Limb (tissue), 2 donors: ENCODE data around the gene FARP2.
"Not testable (repeated sequence)": the region's sequence is repeated elsewhere in the genome, so short reads cannot be mapped to it uniquely, and the experiment has no call there.

Experiments used
- DNase-seq, 2 donors: peaks; one replicate each; pipeline ENCODE4 v3.0.0-alpha.2; 2016; ENCODE audit errors: extremely low spot score in 2 of 2

The FARP2 gene

DNA sequence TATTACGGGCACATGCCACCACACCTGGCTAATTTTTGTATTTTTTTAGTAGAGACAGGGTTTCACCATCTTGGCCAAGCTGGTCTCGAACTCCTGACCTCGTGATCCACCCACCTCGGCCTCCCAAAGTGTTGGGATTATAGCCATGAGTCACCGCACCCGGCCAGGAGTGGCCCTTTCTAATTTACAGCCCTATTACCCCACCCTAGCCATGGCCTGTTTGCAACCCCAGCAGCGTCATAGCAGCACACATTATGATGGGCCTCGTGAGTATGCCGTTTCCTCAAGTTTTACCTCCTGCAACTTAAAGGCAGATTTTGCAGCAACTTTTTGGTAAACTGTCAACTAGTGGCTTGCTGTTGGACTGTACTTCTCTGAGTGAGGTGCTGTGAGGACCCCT, 97.8 kb downstream of the FARP2 start:
- not testable (repeated sequence) for DNase-seq

DNA sequence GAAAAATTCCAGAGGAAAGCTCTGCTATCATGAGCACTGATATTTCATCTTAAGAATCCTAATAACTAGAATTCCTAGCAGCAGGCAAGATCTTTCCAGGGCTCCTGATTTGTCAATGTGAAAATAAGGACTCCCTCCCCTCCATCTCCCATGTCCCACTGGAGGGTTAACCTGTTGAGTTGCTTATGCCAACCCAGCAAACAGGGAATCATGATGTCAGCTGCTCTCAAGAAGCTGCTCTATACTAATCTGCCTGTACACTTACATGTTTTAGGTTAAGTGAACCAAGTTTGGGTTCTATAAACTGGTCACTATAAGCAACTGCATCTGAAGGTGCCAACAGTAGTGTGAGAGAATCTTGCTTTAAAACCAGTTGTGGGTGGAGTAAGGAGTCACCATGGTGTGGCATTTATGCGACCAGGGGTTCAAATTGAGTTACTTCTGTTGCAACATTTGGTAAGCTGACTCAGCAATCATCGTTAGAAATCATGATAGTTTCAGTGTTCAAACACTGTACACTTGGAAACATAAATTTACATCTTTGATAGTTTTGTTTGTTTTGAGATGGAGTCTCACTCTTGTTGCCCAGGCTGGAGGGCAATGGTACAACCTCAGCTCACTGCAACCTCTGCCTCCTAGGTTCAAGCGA, 98.9 kb downstream of the FARP2 start:
- no peak for DNase-seq

DNA sequence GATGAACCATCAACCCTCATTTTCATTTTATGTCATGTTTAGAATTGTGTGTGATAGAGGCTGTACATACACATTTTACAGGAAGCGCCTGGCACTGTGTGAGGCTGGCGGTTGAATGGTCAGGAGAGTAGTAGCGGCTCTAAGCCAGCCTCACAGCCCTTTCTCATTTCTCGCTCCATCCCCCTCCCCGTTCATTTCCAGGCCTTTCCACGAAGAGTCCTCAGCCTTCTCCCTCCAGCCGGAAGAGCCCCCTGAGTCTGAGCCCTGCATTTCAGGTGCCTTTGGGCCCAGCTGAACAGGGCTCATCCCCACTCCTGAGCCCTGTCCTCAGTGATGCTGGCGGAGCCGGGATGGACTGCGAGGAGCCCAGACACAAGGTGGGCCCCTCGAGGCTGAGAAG, 100.5 kb downstream of the FARP2 start:
- DNase-seq = no peak

DNA sequence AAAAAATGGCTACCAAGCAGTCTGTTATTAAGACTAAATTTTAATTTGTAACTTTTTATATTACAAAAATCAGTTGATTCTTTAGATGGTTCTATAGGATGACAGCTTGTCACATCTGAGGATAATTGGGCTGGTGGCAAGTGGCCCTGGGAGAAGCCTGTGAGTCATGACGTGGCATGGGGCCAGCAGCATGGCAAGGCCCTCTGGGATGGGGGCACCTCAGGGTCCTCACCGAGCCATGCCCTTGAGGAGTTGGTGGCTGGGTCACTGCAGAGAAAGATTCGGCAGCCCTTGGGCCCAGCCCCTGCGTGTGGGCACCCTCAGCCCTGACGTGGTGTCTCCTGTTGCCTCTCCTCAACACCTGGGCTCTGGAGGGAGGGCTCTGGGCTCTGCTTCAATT, 102.6 kb downstream of the FARP2 start:
- DNase-seq = no peak

DNA sequence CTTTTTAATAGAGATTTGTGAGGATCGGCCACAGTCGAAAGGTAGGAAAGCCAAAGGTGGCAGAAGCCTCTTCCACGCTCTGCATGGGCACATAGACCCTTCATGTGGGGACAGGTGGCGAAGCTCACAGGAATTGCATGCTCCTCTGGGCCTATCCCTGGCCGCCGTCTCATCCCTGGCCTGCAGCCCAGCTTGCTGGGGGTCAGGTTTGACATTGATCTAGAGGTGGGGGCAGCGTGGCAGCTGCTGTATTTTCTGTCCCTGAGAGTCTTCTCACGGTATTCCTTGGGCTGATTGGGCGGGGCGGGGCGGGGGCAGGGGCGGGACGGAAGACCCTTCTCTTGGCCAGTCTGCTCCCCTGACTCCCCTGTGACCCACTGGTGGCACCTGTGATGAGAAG, 103.4 kb downstream of the FARP2 start:
- no peak for DNase-seq

DNA sequence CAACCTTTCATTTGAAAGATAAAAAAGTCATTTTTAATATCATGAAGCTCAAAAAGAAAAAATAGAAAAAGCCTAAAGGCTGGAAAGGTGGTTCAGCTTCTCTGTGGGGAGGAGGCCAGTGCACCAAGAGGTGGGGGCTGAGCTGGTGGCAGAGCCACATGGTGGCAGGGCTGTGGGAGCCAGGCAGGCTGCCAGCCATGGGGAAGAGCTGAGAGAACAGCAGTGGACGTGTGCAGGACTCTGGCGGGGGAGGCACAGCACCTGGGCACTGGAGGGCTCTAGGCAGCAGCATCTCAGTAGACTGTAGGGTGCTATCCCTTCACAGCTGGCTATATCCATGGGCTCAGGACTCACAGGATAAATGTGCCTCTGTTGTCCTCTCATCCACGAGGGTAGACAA, 104.5 kb downstream of the FARP2 start:
- no peak for DNase-seq

DNA sequence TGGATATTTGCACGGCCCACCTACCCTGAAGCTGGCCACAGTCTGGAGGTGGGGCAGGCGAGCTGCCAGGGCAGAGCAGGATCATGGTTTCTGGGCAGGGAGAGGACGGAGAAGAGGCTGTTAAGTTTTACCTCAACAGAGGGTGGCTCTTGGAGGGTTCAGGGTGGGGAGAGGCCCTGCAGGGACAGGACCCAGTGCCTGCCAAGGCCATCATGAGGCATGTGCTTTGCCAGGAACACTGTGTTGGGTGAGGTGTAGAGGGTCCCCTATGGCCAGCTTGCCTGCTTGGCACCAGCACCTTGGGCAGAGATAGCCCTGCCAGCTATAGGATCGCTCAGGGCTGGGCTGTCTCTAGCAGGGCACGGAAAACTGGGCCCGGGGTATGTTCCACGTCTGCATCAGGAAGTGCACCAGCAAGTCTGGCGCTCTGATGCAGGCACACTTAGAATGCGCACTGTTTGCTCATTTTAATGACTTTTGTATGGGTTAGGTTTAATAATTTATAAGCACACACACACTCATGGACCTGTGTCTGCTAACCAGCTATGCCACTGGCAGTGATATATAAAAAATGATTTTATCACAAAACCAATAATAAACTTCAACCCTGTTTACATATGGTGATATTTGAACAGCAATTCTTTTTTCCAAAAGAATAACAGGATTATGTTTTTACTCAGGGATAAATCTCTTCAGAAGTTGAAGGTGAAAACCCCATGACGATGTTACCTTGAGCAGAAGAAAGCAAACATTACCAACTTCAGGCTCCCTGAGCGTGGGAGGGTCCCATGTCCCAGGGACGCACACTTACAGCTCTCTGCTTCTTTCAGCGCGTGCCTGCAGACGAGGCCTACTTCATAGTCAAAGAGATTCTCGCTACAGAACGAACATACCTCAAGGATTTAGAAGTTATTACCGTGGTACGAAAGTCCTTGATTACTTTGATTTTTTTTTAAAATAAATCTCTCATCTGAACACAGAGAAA, 105.9 kb downstream of the FARP2 start:
- DNase-seq = no peak

DNA sequence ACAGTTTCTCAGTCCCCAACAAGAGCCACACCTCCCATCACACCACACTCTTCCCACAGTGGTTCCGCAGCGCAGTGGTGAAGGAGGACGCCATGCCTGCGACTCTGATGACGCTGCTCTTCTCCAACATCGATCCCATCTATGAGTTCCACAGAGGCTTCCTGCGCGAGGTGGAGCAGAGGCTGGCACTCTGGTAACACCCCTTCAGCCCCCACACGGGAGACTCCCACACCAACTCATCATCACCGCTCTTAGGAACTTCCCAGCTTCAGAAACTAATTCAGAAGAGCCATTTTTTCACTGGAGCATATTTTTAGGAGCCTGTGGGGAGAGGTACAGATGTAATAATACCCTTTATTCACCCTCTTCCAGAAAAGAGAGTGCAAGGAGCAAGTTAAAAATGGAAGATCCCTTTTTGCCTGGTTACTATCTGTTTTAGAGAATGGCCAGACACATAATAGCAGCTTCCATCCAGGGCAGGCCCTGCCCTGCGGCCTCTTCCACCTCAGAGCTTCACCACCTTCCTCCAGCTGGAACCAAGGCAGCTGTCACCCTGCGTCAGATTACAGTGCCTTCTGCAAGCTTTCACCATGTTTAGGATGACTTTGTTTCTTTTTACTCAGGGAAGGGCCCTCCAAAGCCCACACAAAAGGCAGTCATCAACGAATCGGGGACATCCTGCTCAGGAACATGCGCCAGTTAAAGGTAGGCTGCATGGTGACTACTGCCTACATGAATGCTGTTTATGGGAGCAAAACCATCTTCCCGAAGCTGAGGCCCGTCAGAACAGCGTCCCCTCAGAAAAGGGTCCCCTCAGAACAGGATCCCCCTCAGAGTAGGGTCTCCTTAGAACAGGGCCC, 107.4 kb downstream of the FARP2 start:
- DNase-seq = no peak

DNA sequence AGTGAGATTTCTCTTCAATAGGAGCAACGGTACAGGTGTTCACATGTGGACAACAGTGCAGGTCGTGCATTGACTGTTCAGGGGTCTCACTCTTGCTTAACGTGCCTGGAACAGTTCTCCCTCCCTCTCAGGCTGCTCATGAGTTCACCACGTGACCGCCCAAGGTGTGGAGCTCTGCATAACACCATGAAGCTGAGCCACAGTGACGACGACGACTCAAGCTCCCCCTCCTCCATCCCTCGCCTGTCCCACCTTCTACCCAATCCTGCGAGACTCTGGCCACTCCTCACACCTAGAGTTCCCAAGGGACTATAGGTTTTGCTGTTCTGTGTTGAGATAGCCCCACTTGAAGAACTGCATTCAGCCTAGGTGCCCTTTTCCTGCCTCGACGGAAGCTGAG, 109.5 kb downstream of the FARP2 start:
- no peak for DNase-seq

DNA sequence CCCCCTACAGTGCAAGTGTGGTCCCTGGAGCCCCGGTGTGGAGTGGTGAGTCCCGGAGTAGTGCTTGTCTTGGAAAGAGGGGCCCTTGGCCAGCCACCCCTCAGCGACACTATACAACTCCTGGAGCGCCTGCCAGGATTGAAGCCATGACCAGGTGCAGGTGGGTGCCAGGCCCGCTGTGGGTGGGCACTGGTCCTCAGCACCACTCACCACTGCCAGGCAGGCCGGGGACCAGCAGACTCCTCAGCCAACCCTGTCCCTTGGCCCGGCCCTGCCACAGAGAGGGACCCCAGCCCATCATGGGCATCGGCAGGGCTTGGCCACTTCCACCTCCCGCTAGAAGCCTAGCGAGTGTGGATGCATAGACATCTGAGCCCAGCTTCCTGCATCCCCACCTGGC, 110.1 kb downstream of the FARP2 start:
- DNase-seq = no peak

DNA sequence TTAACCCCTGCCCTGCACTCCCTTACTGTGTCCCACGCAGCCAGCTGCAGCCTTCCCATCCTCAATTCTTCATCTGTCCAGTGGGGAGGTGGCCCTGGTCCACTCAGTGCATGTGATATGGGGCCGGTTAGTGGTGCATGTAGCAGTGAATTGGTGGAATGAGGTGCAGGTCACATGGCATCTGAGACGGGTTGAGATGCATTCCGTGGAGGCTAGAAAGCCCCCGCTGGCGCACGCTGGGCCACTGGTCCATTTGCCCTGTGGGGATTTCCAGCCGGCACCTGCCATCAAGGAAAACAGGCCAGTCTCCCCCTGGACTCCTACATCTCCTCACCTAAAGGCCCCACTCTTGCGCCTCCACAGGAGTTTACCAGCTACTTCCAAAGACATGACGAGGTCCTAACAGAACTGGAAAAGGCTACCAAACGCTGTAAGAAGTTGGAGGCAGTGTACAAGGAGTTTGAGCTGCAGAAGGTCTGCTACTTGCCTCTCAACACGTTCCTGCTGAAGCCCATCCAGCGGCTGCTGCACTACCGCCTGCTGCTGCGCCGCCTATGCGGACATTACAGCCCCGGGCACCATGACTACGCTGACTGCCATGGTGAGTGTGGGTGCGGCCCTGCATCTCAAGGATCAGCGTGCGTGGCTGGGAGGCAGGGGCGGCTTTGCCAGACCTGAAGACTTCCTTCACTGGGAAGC, 111.8 kb downstream of the FARP2 start:
- DNase-seq = no peak

DNA sequence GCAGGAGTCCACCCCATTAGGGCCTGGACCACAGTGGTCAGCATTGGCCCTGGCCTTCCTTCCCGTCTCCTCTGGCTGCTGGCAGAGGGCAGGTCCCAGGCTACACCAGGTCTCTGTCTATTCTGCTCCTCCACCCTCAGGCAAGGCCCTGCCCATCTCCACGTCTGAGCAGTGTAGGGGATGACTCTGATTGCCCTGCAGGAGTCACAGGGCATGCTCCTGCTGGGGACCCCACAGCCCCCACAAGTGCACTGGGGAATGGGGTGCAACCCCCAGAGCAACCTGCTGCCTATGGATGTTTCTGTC, 112.3 kb downstream of the FARP2 start:
- no peak for DNase-seq

DNA sequence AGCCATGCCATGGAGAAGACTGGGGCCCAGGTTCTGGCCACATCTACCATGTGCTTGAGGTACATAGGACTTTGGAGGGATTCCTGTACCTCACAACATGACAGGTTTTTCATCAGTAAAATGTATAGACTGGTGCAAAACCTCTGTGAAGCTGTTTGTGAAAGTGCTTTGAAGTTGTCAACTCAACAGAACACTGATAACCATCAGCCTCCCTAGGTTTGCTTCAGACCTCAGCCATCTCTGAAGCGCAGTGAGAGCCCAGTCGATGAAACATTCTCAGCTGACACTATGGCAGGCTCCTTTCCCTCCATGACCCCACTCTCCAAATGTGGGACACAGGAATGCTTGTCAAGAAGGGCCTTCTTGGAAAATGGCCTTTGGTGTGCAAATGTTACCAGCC, 113.7 kb downstream of the FARP2 start:
- DNase-seq = no peak

DNA sequence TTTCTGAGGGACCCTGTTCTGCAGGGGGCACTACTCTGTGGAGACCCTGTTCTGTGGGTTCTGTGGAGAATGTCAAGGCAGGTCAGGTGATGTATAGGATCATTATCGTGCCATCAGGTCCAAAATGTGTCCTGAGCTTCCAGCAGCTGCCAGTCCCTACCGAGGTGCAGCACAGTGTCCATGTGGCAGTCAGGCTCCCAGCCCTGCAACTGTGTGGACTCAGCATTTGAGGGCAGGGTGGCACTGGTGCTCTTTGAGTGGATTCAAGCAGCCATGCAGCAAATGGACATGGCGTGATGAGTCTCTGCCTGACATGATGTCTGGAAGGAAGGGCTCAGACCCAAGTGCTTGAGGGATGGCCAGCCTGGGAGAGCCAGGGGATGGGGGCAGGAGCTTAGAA, 117.3 kb downstream of the FARP2 start:
- DNase-seq = no peak

DNA sequence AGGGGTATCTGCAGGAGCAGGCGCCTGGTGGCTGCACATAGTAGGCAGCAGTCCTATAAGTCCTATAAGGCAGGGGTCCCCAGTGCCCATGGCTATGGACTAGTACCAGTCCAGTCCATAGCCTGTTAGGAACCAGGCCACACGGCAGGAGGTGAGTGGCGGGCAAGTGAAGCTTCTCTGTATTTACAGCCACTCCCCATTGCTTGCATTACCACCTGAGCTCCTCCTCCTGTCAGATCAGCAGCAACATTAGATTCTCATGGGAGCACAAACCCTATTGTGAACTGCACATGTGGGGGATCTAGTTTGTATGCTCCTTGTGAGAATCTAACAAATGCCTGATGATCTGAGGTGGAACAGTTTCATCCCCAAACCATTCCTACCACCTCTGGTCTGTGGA, 119.2 kb downstream of the FARP2 start:
- DNase-seq = no peak

DNA sequence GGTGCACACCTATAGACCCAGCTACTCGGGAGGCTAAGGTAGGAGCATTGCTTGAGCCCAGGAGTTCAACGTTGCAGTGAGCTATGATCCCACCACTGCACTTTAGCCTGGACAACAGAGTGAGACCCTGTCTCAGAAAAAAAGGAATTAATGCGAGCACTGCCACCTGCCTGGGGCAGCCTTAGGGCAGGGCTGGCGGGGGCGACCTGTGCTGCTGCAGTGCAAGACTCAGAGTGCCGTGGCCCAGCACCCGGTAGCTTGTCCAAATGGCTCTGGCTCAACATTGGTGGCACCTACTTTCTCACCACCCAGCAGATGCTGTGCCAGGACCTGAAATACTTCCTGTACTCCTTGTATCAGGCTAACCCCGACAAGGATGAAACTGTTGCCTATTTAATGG, 122.1 kb downstream of the FARP2 start:
- no peak for DNase-seq

DNA sequence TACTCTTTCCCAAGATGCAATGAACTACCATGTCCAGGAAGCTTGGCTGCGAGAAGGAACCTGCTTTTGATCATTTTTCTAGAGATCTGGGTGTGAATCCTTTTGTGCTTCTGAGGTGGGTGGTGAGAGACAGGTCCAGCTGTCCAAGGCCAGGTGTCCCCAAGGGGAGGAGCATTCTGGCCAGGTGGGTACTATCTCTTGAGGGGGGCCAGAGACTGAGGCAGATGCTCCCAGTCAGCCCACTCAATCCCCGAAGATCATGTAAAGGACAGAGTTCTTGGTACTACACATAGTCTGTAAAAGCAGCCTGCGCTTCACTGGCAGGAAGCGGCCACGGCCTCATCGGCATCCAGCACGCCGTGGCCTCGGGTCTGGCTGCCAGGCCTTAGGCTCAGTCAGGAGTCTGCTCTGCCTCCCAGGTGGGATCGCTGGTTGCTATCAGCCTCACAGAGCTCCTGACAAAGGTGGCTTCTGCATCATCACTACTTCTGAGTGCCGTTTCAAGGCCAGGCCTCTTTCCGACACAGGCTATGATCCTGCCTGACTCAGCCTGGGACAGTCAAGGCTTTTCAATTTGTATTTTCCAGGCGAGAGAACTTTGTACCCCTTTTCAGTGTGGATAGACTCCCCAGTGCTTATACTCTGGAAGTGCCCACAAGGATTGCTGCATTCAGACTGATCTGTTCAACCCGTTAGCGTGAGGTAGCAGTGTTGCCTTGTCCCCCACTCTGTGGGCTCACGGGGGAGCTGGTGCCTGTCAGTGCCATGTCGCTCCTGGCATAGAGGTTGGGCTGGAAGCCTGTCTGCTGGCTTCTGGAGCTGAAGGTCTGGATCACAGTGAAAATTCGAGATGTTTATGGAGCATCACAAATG, 123.2 kb downstream of the FARP2 start:
- DNase-seq = no peak

DNA sequence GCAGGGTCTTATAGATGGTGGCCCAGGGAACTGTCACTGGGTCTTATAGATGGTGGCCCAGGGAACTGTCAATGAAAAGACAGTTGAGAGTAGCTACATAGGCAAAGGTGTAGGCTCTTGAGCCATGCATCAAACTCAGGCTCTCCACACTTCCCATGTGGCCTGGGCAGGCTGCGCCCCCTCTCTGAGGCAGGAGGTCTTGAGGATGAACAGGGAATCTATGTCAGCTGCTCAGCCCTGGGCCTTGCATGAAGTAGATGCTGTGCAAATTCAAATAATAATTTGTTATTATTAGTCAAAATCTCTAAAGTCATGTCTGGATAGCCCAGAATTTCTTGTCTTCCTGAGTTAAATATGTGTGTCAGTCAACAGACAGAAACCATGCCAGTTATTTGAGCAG, 125.6 kb downstream of the FARP2 start:
- DNase-seq = no peak

DNA sequence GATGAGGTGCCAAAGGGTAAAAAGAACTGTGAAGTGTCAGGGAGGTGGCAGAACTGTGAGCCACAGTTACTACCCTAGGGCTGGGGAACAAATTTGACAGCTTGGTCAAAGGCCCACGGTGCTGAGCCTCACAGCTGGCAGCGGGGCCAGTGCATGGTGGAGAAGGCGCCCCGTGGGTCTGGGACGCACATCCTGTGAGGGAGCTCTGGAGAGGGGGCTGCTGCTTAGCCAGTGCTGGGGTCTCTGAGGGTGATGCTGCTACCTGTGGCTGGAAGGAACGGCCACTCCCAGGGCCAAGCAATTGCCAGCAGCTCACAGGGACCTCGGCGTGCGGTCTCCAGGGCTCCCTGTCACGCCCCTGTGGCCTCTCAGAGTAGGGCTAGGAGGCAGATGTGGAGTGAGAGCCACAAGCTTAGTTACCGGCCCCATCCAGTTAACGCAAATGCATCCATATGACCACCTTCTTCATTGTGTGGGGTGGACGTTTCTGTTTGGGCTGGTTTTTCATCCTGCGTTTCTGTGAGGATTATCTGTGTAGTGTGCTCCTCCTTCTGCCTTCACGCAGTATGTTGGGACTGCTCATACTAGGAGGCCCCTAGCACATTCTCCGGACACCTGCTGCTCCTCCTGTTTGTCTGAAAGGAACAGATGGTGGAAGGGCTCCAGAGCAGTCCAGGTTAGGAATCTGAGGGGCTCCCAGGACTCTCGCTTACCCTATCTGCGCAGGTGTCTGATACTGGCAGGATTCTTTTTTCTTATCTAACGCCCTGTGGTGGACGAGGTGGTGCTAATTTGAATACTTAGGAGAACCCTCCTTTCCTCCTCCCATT, 126.3 kb downstream of the FARP2 start:
- DNase-seq = no peak

DNA sequence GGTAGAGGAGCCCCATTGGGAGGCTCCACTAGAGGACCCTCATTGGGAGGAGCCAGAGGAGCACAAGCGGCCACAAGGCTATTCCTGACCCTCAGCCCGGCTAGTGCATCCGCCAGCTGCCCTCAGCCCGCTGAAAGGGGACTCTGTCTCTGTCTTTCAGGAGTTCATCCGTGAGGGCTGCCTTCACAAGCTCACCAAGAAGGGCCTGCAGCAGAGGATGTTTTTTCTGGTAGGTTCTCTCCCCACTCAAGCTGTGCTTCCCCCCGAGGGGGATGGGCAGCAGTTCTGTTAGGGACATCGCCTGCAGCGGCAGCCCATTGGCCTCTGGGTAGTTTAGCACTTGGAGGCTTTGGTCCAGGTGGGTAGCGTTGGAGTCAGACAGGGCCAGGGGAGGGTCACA, 127.2 kb downstream of the FARP2 start:
- no peak for DNase-seq
